GM20000 (cell line): ENCODE data around the gene TTLL10.

Experiments used
- DNase-seq: peaks from one replicate; pipeline ENCODE4 v3.0.0; 2012; ENCODE audit warnings: low spot score
- TF ChIP-seq, protein P1 (sequence below): IDR thresholded peaks from 2 replicates; pipeline ENCODE4 v1.5.1; 2012; ENCODE audit warnings: mild to moderate bottlenecking, control low read depth; ENCODE audit errors: extremely low read depth, missing control alignments

The TTLL10 gene

GRCh38 chr1:1167841-1168450 lies 5.7 kb upstream of the TTLL10 start:
- TF ChIP-seq, protein P1, sequence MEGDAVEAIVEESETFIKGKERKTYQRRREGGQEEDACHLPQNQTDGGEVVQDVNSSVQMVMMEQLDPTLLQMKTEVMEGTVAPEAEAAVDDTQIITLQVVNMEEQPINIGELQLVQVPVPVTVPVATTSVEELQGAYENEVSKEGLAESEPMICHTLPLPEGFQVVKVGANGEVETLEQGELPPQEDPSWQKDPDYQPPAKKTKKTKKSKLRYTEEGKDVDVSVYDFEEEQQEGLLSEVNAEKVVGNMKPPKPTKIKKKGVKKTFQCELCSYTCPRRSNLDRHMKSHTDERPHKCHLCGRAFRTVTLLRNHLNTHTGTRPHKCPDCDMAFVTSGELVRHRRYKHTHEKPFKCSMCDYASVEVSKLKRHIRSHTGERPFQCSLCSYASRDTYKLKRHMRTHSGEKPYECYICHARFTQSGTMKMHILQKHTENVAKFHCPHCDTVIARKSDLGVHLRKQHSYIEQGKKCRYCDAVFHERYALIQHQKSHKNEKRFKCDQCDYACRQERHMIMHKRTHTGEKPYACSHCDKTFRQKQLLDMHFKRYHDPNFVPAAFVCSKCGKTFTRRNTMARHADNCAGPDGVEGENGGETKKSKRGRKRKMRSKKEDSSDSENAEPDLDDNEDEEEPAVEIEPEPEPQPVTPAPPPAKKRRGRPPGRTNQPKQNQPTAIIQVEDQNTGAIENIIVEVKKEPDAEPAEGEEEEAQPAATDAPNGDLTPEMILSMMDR = no peak
- no peak for DNase-seq

DNA sequence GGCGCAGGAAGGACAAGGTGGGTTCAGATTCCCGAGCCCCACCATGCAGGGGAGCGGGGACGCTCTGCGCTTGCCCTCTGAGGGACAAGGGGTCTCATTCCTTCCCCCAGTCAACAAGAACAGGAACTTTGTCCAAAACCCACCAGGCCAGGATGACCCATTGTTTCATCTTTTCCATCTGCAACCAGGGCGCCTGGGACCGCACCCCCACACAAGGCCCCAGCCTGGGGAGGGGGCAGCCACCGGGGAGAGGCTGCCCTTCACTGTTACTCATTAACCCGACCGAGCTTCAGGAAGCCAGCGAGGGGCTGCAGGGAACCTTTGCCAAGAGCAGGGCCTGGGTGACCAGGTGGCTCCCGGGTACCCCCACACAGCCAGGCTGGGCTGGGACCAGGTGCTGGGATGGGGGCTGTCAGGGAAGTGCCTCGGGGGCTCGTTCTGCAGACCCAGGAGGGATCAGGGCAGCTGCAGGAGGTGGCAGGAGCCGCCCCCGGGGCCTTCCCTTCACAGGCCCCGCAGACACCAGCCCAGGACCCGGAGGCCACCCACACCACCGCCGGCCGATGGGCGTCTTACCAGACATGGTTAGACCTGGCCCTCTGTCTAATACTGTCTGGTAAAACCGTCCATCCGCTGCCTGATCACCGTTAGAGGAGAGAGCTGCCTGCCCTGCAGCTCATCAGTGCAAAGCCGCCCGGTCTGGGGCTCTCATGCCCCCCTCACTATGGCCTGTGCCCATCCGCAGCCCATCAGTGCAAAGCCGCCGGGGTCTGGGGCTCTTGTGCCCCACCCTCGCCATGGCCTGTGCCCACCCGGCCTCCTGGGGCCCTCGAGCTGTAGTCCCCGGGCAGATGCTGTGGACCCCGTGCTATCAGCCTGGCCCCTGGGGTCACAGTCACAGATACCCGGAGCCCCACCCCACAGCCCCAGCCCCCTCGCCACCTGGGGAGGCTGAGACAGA lies 4.9 kb upstream of the TTLL10 start:
- TF ChIP-seq, protein P1 = no peak
- no peak for DNase-seq

- DNase-seq = no peak
- TF ChIP-seq, protein P1 = no peak
Observed at GRCh38 chr1:1169429-1170214, 4.1 kb upstream of the TTLL10 start.

- TF ChIP-seq, protein P1 = no peak
- DNase-seq = peak; percentile 37
Observed at GRCh38 chr1:1170215-1171091, 3.2 kb upstream of the TTLL10 start.

- TF ChIP-seq, protein P1 = no peak
- DNase-seq = peak; percentile 52
Observed at GRCh38 chr1:1171161-1171545, 2.5 kb upstream of the TTLL10 start.

- TF ChIP-seq, protein P1 = no peak
Observed at GRCh38 chr1:1171546-1172340, 1.9 kb upstream of the TTLL10 start.

More at GRCh38 chr1:1171546-1172340, 1.9 kb upstream of the TTLL10 start:
- peak; percentile 70 for DNase-seq
